Peyer's patch (tissue), 4 donors: ENCODE measurements around the gene SRXN1. TPM values are rescaled to one million over a fixed set of nuclear protein-coding genes. Genes with fewer than 3 reads are reported as not detected.

Experiments used
- DNase-seq, 3 donors: peaks; one replicate each; pipeline ENCODE4 v3.0.0-alpha.2; 2017 to 2019
- H3K27ac ChIP-seq, 4 donors: fragments of 200-600 bp; sonication (generic); one replicate each; pipeline ENCODE4 v1.5.1; 2016 to 2019
- H3K27me3 ChIP-seq, 2 donors: fragments of 200-600 bp; sonication (generic); one replicate each; pipeline ENCODE4 v1.5.1; 2019
- H3K36me3 ChIP-seq, 3 donors: fragments of 200-600 bp; sonication (generic); one replicate each; pipeline ENCODE4 v1.5.1; 2016 to 2019
- H3K4me1 ChIP-seq, 4 donors: fragments of 200-600 bp; sonication (generic); one replicate each; pipeline ENCODE4 v1.5.1; 2016 to 2019
- H3K4me3 ChIP-seq, 4 donors: fragments of 200-600 bp; sonication (generic); 1 replicate in 3 of 4; 2 replicates in 1 of 4; pipeline ENCODE4 v1.5.1; 2016 to 2019; ENCODE audit warnings: mild to moderate bottlenecking in 1 of 4
- H3K9me3 ChIP-seq, 4 donors: fragments of 200-600 bp; sonication (generic); one replicate each; pipeline ENCODE4 v1.5.1; 2016 to 2019; ENCODE audit warnings: mild to moderate bottlenecking in 1 of 4
- CTCF ChIP-seq, 6 experiments: fragments of 450-650 bp in 4 of 6; fragments of 200-600 bp in 2 of 6; sonication (generic) in 1 of 6; IDR thresholded peaks; one replicate each; pipeline ENCODE4 v1.5.1; 2017 to 2019; ENCODE audit warnings: antibody characterized with exemption in 6 of 6, mild to moderate bottlenecking in 3 of 6, moderate library complexity in 1 of 6
- POLR2A ChIP-seq, 2 donors: fragments of 450-650 bp; IDR thresholded peaks; one replicate each; pipeline ENCODE4 v1.5.1; 2017; ENCODE audit warnings: antibody characterized with exemption in 2 of 2, mild to moderate bottlenecking in 2 of 2, moderate library complexity in 2 of 2
- total RNA-seq, 4 donors: library from RNA; depleted of rRNA; stranded (reverse); fragments of >200 nt; gene quantifications; one replicate each; pipeline ENCODE4 v1.1.0, GENCODE V29; 2016

Gene SRXN1
- total RNA-seq, 4 donors from 2014 or later = 15.0 to 83.0 (median 29.9) TPM

GRCh38 chr20:635028-635892 lies 17.7 kb downstream of the SRXN1 start:
- Histone ChIP-seq H3K4me3 (no peak overlapping the region), H3K27me3 (no peaks in the 10 kb centered on the region), H3K9me3 (no peaks in the 10 kb centered on the region), H3K27ac (no peak overlapping the region), H3K36me3 (no peaks in the 10 kb centered on the region), H3K4me1 (no peaks in the 10 kb centered on the region)
- DNase-seq = no peak
- TF ChIP-seq POLR2A (IDR thresholded peaks at IDR 0.05) (no peak), CTCF (IDR thresholded peaks at IDR 0.05) (no peak)

- no peaks in the 10 kb centered on the region for H3K9me3 ChIP-seq
These were observed 18.7 kb downstream of the SRXN1 start for GRCh38 chr20:634148-634925.

GRCh38 chr20:631101-631500 lies 21.9 kb downstream of the SRXN1 start:
- Histone ChIP-seq H3K36me3 (no peaks in the 10 kb centered on the region), H3K4me1 (no peaks in the 10 kb centered on the region), H3K27ac (no peak overlapping the region), H3K27me3 (no peaks in the 10 kb centered on the region), H3K9me3 (no peaks in the 10 kb centered on the region), H3K4me3 (no peak overlapping the region)
- no peak for TF ChIP-seq CTCF (IDR thresholded peaks at IDR 0.05)
- TF ChIP-seq POLR2A (IDR thresholded peaks at IDR 0.05) = no peak
- no peak for DNase-seq

More at GRCh38 chr20:634148-634925, 18.7 kb downstream of the SRXN1 start:
- Histone ChIP-seq H3K27me3 (no peaks in the 10 kb centered on the region), H3K36me3 (no peaks in the 10 kb centered on the region), H3K4me3 (no peak overlapping the region), H3K27ac (no peak overlapping the region), H3K4me1 (no peaks in the 10 kb centered on the region)
- no peak for DNase-seq
- TF ChIP-seq CTCF (IDR thresholded peaks at IDR 0.05) (no peak), POLR2A (IDR thresholded peaks at IDR 0.05) (no peak)

GRCh38 chr20:626579-626978 lies 26.4 kb downstream of the SRXN1 start:
- Histone ChIP-seq H3K27ac (no peak overlapping the region), H3K4me3 (no peak overlapping the region), H3K9me3 (no peaks in the 10 kb centered on the region), H3K27me3 (no peaks in the 10 kb centered on the region), H3K4me1 (no peaks in the 10 kb centered on the region), H3K36me3 (no peaks in the 10 kb centered on the region)
- TF ChIP-seq CTCF (IDR thresholded peaks at IDR 0.05) = no peak
- no peak for TF ChIP-seq POLR2A (IDR thresholded peaks at IDR 0.05)
- DNase-seq = no peak

- H3K4me1 ChIP-seq = no peaks in the 10 kb centered on the region
- no peak overlapping the region for H3K4me3 ChIP-seq
- no peaks in the 10 kb centered on the region for H3K36me3 ChIP-seq
- no peak overlapping the region for H3K27ac ChIP-seq
- H3K9me3 ChIP-seq = no peaks in the 10 kb centered on the region
- TF ChIP-seq CTCF (IDR thresholded peaks at IDR 0.05) = no peak
- no peak for TF ChIP-seq POLR2A (IDR thresholded peaks at IDR 0.05)
- no peak for DNase-seq
- no peaks in the 10 kb centered on the region for H3K27me3 ChIP-seq
These were observed 27.6 kb downstream of the SRXN1 start for GRCh38 chr20:625360-625932.
